ENCODE data around the gene TMEM131.
"Not testable (repeated sequence)": the region's sequence is repeated elsewhere in the genome, so short reads cannot be mapped to it uniquely, and the experiment has no call there.

Gene TMEM131

GRCh38 chr2:97991081-97991856 is 4.5 kb downstream of the TMEM131 start:
- DNase-seq = no peak

GRCh38 chr2:97988722-97989121 is 7.0 kb downstream of the TMEM131 start:
- no peak for DNase-seq

- no peak for DNase-seq
These were observed 9.8 kb downstream of the TMEM131 start for GRCh38 chr2:97985998-97986397.

- no peak for DNase-seq
These were observed 12.1 kb downstream of the TMEM131 start for GRCh38 chr2:97983698-97984097.

- DNase-seq = no peak
These were observed 12.6 kb downstream of the TMEM131 start for GRCh38 chr2:97983134-97983533.

GRCh38 chr2:97982621-97983020 is 13.1 kb downstream of the TMEM131 start:
- DNase-seq = no peak

- no peak for DNase-seq
These were observed 13.8 kb downstream of the TMEM131 start for GRCh38 chr2:97981961-97982360.

GRCh38 chr2:97979904-97980303 is 15.8 kb downstream of the TMEM131 start:
- DNase-seq = no peak

- no peak for DNase-seq
These were observed 21.3 kb downstream of the TMEM131 start for GRCh38 chr2:97974471-97974870.

- no peak for DNase-seq
These were observed 25.3 kb downstream of the TMEM131 start for GRCh38 chr2:97970293-97971060.

GRCh38 chr2:97969081-97970067 is 26.4 kb downstream of the TMEM131 start:
- no peak for DNase-seq

- DNase-seq = no peak
These were observed 27.7 kb downstream of the TMEM131 start for GRCh38 chr2:97967931-97968627.

GRCh38 chr2:97967216-97967592 is 28.5 kb downstream of the TMEM131 start:
- no peak for DNase-seq

GRCh38 chr2:97966545-97967215 is 29.1 kb downstream of the TMEM131 start:
- no peak for DNase-seq

- DNase-seq = no peak
These were observed 30.6 kb downstream of the TMEM131 start for GRCh38 chr2:97965116-97965515.

- DNase-seq = no peak
These were observed 31.9 kb downstream of the TMEM131 start for GRCh38 chr2:97963880-97964279.

GRCh38 chr2:97963079-97963406 is 32.7 kb downstream of the TMEM131 start:
- no peak for DNase-seq

GRCh38 chr2:97961534-97961933 is 34.2 kb downstream of the TMEM131 start:
- DNase-seq = no peak

- no peak for DNase-seq
These were observed 37.6 kb downstream of the TMEM131 start for GRCh38 chr2:97958184-97958583.

GRCh38 chr2:97957432-97958183 is 38.1 kb downstream of the TMEM131 start:
- DNase-seq = no peak

- DNase-seq = not testable (repeated sequence)
These were observed 39.0 kb downstream of the TMEM131 start for GRCh38 chr2:97956753-97957152.

Measured in NCI-H187 treated with DMSO at 0.1 percent for 48 hours (cell line).